Panc1 (cell line): ENCODE results near the gene STPG1.

Source experiments
- CTCF ChIP-seq: fragments of 450-650 bp; IDR thresholded peaks from 2 replicates; pipeline ENCODE4 v1.5.1; 2017; ENCODE audit warnings: mild to moderate bottlenecking
- POLR2AphosphoS5 ChIP-seq: IDR thresholded peaks from 2 replicates; pipeline ENCODE4 v1.6.1; 2012; ENCODE audit warnings: mild to moderate bottlenecking, low read depth, low read length, moderate library complexity
- REST ChIP-seq, 2 experiments: IDR thresholded peaks; 2 replicates each; pipeline ENCODE4 v1.6.1; 2011 to 2012; ENCODE audit warnings: low read depth in 2 of 2, control low read depth in 1 of 2, low read length in 1 of 2, mild to moderate bottlenecking in 1 of 2, moderate library complexity in 1 of 2; ENCODE audit not compliant: insufficient read depth in 1 of 2
- SIN3A ChIP-seq: IDR thresholded peaks from 2 replicates; pipeline ENCODE4 v1.6.1; 2012; ENCODE audit warnings: low read depth, mild to moderate bottlenecking, low read length, moderate library complexity, borderline replicate concordance; ENCODE audit not compliant: insufficient read depth

- TF ChIP-seq SIN3A: no peak
- TF ChIP-seq CTCF: no peak
- TF ChIP-seq POLR2AphosphoS5: no peak
- TF ChIP-seq REST (IDR thresholded peaks at IDR 0.05; ENCODE audit: insufficient read depth in 1 of 2, low read depth in 2 of 2, low read length in 1 of 2): no peak
Observed at GRCh38 chr1:24325587-24326449, 87.8 kb downstream of the STPG1 start.
